ENCODE data around the gene MYO1G.

DNA sequence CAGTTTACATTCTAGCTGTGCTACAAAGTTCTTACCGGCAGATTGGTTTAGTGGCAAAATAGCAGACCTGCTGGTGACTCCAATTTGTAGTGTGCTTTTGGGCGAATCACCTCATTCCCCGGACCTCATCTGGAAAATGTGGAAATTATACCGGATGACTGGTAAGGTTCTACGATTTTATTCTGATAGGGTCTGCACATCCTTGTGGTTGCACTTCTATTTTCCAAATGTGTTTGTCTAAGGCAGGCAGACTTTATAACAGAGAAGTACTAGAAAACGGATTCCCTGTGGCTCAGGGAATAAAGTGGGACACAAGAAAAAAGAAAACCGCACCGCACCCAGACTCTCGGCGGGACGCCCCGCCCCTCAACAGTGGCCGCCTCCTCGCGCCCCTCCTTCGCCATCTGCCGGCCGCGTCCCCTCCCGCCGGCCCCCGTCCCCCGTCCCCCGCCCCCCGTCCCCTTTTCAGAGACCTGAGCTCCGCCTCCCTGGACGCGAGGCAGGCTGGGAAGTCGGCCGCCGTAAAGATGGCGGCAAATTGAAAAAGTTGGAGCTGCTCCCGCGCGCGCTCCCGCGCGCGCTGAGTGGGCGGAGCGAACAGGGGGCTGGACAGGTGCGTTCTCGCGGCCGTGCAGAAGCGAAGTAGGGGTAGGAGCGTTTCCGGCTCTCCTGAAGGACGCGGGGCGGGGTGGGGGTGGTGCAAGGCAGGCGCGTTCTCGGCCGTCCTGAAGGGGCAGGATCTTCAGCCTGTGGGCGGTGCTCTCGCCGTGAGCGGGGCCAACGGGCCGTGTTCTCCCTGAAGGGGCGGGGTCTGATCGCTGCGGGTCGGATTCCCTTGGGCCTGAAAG, 20.7 kb upstream of the MYO1G start:
- TF ChIP-seq, protein P1, sequence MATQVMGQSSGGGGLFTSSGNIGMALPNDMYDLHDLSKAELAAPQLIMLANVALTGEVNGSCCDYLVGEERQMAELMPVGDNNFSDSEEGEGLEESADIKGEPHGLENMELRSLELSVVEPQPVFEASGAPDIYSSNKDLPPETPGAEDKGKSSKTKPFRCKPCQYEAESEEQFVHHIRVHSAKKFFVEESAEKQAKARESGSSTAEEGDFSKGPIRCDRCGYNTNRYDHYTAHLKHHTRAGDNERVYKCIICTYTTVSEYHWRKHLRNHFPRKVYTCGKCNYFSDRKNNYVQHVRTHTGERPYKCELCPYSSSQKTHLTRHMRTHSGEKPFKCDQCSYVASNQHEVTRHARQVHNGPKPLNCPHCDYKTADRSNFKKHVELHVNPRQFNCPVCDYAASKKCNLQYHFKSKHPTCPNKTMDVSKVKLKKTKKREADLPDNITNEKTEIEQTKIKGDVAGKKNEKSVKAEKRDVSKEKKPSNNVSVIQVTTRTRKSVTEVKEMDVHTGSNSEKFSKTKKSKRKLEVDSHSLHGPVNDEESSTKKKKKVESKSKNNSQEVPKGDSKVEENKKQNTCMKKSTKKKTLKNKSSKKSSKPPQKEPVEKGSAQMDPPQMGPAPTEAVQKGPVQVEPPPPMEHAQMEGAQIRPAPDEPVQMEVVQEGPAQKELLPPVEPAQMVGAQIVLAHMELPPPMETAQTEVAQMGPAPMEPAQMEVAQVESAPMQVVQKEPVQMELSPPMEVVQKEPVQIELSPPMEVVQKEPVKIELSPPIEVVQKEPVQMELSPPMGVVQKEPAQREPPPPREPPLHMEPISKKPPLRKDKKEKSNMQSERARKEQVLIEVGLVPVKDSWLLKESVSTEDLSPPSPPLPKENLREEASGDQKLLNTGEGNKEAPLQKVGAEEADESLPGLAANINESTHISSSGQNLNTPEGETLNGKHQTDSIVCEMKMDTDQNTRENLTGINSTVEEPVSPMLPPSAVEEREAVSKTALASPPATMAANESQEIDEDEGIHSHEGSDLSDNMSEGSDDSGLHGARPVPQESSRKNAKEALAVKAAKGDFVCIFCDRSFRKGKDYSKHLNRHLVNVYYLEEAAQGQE (IDR thresholded peaks at IDR 0.05; ENCODE audit: insufficient replicate concordance, low read depth), result peak; percentile 37
- TF ChIP-seq, protein P2, sequence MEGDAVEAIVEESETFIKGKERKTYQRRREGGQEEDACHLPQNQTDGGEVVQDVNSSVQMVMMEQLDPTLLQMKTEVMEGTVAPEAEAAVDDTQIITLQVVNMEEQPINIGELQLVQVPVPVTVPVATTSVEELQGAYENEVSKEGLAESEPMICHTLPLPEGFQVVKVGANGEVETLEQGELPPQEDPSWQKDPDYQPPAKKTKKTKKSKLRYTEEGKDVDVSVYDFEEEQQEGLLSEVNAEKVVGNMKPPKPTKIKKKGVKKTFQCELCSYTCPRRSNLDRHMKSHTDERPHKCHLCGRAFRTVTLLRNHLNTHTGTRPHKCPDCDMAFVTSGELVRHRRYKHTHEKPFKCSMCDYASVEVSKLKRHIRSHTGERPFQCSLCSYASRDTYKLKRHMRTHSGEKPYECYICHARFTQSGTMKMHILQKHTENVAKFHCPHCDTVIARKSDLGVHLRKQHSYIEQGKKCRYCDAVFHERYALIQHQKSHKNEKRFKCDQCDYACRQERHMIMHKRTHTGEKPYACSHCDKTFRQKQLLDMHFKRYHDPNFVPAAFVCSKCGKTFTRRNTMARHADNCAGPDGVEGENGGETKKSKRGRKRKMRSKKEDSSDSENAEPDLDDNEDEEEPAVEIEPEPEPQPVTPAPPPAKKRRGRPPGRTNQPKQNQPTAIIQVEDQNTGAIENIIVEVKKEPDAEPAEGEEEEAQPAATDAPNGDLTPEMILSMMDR (IDR thresholded peaks at IDR 0.05; ENCODE audit: insufficient read depth, low read length), result no peak
- TF ChIP-seq POLR2AphosphoS5 (IDR thresholded peaks at IDR 0.05; ENCODE audit: low read depth) (peak; percentile 17; the same call in 1 of the 2 replicates), GABPA (IDR thresholded peaks at IDR 0.05; ENCODE audit: low read depth) (no peak), SPI1 (IDR thresholded peaks at IDR 0.05; ENCODE audit: borderline replicate concordance, low read depth) (no peak)

Data from HL-60 (cell line).